Glutamatergic neuron (in vitro differentiated cells): ENCODE data around the gene MTMR2. TPM values are rescaled to one million over a fixed set of nuclear protein-coding genes. Genes with fewer than 3 reads are reported as not detected.

Source experiments
- DNase-seq: peaks from one replicate; pipeline ENCODE4 v3.0.0; 2022
- H3K27ac Mint-ChIP-seq: one replicate; pipeline ENCODE4 v1.8.0; 2020; ENCODE audit warnings: mild to moderate bottlenecking, mixed read lengths, inconsistent platforms; ENCODE audit not compliant: unreplicated experiment
- H3K27me3 Mint-ChIP-seq: one replicate; pipeline ENCODE4 v1.8.0; 2020; ENCODE audit warnings: mild to moderate bottlenecking, moderate library complexity, mixed read lengths, inconsistent platforms; ENCODE audit not compliant: unreplicated experiment
- H3K36me3 Mint-ChIP-seq: one replicate; pipeline ENCODE4 v1.8.0; 2020; ENCODE audit warnings: mild to moderate bottlenecking, mixed read lengths, inconsistent platforms; ENCODE audit not compliant: unreplicated experiment
- H3K4me1 Mint-ChIP-seq: one replicate; pipeline ENCODE4 v1.8.0; 2020; ENCODE audit warnings: mild to moderate bottlenecking, low read depth, mixed read lengths, inconsistent platforms; ENCODE audit not compliant: unreplicated experiment
- H3K4me3 Mint-ChIP-seq: one replicate; pipeline ENCODE4 v1.8.0; 2020; ENCODE audit warnings: mild to moderate bottlenecking, mixed read lengths, inconsistent platforms; ENCODE audit not compliant: unreplicated experiment
- H3K9me3 Mint-ChIP-seq: one replicate; pipeline ENCODE4 v1.8.0; 2020; ENCODE audit warnings: mild to moderate bottlenecking, moderate library complexity, mixed read lengths, inconsistent platforms; ENCODE audit not compliant: unreplicated experiment
- total RNA-seq: library from RNA; stranded (reverse); fragmentation: NEBNext Ultra II Directional; extraction: Animal tissue kit (Norgen Biotek cat#: 25700); gene quantifications from one replicate; pipeline ENCODE4 v1.2.1, GENCODE V29; 2021; ENCODE audit not compliant: unreplicated experiment
- TF ChIP-seq, protein P1 (sequence below): fragments of 200-600 bp; sonication (generic); IDR thresholded peaks from one replicate; pipeline ENCODE4 v1.5.0; 2021; ENCODE audit not compliant: partially characterized antibody, unreplicated experiment

MTMR2 gene
- total RNA-seq, 1 donor from 2014 or later, result 47.4 TPM

DNA sequence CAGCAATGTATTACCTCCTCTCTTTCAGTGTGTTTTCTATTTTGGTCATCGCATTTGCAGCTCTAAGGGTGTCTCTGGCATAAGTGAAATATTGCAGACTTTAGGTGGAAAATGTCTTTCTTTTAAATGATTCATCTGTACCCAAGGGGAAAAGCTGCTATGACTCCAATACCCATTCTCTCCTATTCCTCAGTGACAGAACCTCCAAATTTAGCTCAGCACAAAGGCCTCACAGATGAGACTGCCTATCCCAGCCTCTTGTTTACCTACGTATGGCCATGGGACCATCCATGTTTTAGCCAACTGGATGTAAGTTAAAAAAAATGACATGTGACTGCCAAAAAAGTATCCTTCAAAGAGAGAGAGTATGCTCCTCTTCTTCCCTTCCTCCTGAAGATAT, 7.9 kb downstream of the MTMR2 start:
- no peak overlapping the region for H3K4me3 Mint-ChIP-seq
- H3K36me3 Mint-ChIP-seq, result no peaks in the 10 kb centered on the region
- H3K27me3 Mint-ChIP-seq, result no peaks in the 10 kb centered on the region
- no peak overlapping the region for H3K27ac Mint-ChIP-seq
- DNase-seq, result no peak
- no peaks in the 10 kb centered on the region for H3K4me1 Mint-ChIP-seq
- no peaks in the 10 kb centered on the region for H3K9me3 Mint-ChIP-seq
- TF ChIP-seq, protein P1, sequence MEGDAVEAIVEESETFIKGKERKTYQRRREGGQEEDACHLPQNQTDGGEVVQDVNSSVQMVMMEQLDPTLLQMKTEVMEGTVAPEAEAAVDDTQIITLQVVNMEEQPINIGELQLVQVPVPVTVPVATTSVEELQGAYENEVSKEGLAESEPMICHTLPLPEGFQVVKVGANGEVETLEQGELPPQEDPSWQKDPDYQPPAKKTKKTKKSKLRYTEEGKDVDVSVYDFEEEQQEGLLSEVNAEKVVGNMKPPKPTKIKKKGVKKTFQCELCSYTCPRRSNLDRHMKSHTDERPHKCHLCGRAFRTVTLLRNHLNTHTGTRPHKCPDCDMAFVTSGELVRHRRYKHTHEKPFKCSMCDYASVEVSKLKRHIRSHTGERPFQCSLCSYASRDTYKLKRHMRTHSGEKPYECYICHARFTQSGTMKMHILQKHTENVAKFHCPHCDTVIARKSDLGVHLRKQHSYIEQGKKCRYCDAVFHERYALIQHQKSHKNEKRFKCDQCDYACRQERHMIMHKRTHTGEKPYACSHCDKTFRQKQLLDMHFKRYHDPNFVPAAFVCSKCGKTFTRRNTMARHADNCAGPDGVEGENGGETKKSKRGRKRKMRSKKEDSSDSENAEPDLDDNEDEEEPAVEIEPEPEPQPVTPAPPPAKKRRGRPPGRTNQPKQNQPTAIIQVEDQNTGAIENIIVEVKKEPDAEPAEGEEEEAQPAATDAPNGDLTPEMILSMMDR, result no peak

DNA sequence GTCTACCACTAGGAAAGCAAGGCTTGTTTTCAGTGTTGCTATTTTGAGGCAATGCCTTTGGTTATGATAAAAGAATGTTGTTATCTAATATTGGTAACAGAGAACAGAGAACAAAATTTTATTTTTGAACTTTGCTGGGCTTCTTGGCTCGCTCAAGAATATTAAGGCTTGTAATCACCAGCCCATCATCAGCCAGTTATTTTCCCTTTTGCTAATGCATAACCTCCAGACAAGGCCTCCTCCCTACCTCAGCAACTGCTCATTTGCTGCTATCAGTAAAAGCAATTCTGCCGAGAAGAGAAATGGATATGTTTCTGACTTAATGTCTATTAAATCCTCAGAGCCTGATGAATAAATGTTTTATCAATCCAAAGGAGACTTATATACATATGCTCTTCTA, 8.9 kb downstream of the MTMR2 start:
- Mint-ChIP-seq H3K27me3 (no peaks in the 10 kb centered on the region), H3K27ac (no peak overlapping the region), H3K36me3 (no peaks in the 10 kb centered on the region), H3K4me1 (no peaks in the 10 kb centered on the region), H3K9me3 (no peaks in the 10 kb centered on the region), H3K4me3 (no peak overlapping the region)
- no peak for DNase-seq
- TF ChIP-seq, protein P1, result no peak

DNA sequence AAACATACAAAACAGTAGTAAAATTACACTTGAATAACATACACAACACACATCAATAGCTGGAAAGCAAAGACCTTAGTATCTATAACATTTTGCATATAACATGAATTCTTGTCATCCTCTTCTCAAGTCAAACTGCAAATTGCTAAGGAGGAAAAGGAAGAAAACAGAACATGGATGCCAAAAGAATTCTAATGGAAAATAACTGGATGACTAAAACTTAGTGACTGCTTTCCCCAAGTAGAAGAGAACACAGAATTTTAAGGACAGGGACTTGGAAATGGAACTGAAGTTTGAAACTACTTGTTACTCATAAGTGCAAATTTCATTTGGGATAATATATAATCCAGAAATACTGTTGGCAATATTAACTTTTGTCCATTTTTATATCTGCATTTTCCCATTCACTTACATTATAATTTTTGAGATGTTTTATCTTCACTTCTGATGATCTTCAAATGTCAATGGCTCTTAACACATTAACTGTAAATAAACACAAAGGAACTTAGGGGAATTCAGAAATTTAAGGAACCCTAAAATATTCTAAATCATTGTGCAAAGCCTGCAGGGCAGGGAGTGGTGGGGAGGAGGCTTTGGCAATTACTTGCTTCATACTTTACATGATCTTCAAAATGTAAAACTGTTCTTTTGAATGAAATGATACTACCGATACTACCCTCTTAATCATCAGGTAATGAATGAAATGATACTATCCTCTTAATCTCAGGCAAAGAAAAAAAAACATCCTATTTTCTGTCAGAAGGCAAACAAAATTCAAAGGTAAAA, 9.9 kb downstream of the MTMR2 start:
- DNase-seq, result no peak
- Mint-ChIP-seq H3K36me3 (no peaks in the 10 kb centered on the region), H3K4me3 (no peak overlapping the region), H3K9me3 (no peaks in the 10 kb centered on the region), H3K4me1 (no peaks in the 10 kb centered on the region), H3K27ac (no peak overlapping the region), H3K27me3 (no peaks in the 10 kb centered on the region)
- TF ChIP-seq, protein P1, result no peak

DNA sequence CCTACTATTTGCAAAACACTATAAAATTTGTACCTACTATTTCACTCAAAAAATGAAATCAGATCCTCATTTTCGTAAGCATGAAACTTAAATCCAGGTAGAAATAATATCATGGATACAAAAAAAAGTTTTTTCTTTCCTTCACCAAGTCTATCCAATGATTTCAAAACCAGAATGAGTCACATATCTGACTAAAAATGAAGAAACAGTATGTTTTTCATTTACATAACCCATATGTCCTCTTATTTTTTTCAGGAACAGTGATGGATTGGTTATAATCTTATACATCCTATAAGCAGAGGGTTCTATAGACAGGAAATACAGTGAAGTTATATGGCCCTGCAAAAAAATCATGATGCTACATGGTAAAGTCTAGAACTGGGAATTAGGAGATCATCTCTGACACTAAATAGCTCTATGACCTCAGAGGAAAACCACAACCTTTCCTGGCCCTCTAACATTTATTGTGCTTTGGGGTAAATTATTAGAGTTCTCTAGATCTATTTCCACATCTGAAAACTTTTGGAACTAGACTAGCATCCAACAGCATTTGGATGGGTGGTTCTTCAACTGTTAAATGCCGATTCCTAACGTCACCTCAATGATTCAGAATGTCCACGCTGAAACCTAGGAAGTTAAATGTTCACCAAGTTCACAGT, 10.9 kb downstream of the MTMR2 start:
- TF ChIP-seq, protein P1, result no peak
- H3K9me3 Mint-ChIP-seq, result no peaks in the 10 kb centered on the region
- no peak for DNase-seq
- no peaks in the 10 kb centered on the region for H3K36me3 Mint-ChIP-seq
- no peak overlapping the region for H3K27ac Mint-ChIP-seq
- H3K4me3 Mint-ChIP-seq, result no peak overlapping the region
- H3K4me1 Mint-ChIP-seq, result no peaks in the 10 kb centered on the region
- H3K27me3 Mint-ChIP-seq, result no peaks in the 10 kb centered on the region

DNA sequence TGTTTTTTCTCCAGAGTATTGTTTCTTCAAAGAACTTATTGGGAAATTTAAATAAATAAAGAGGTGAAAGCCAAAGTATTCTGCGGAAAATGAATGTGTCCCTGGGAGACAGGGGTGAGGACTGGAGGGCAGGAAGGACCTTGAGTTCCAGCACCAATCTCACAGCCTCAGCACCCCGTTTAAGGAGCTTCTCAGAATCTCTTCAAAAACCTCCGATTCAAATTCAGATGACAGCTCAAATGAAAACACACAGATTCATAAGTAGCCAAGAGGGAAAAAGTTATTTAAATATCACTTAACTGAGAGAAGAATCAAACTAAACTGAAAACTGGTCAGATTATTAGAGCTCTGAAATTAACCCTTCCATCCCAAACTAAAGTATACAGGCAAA, 12.5 kb downstream of the MTMR2 start:
- DNase-seq, result no peak
- peaks cover 3% of the 10 kb centered on the region for H3K27me3 Mint-ChIP-seq
- TF ChIP-seq, protein P1, result no peak
- no peak overlapping the region for H3K27ac Mint-ChIP-seq
- no peaks in the 10 kb centered on the region for H3K9me3 Mint-ChIP-seq
- H3K36me3 Mint-ChIP-seq, result no peaks in the 10 kb centered on the region
- H3K4me1 Mint-ChIP-seq, result no peaks in the 10 kb centered on the region
- H3K4me3 Mint-ChIP-seq, result no peak overlapping the region
